Ramos (cell line): Measurements from ENCODE around the gene CFAP161.

Source experiments
- in situ Hi-C: fragments of 300-500 bp; cut with MboI; formaldehyde crosslinking; loops from one replicate; pipeline ENCODE4 v1.14.3; 2022; ENCODE audit warnings: low sequenced_read_pairs; ENCODE audit not compliant: unreplicated experiment

Gene CFAP161

DNA sequence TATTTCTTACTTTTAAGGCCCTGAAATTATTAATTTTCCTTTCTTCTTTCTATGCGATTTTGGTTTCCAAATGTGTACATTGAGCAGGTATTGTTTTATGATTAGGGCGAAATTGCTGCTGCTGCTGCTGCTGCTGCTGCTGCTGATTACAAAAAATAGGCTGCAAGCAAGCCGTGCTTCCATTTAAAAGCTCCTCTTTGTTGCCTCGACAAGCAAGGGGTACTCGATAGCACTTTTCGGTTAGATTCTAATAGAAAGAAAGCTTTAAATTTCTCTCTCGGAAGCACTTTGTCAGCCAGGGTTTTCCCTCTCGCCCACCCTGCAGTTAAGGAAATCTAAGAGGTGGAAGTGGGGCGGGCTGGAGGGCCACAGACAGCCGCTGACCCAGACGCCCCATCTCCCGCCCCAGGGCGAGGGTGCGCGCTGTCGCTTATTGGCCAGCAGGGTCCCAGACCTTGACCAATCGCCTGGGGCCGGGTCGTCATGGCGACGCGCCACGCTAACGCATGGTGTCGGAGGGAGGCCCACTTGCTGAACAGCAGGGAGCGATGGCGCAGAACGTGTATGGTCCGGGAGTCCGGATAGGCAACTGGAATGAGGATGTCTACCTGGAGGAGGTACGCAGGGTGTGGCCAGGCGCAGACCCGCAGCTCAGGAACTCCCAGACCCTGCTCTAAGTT lies at the start of gene CFAP161:
Gene CFAP161, plus strand, starts transcription at position 489 of the 680 bp plus-strand sequence. Its CDS starts 60 bp downstream, at position 549.
- in situ Hi-C loops, result no loop called here

DNA sequence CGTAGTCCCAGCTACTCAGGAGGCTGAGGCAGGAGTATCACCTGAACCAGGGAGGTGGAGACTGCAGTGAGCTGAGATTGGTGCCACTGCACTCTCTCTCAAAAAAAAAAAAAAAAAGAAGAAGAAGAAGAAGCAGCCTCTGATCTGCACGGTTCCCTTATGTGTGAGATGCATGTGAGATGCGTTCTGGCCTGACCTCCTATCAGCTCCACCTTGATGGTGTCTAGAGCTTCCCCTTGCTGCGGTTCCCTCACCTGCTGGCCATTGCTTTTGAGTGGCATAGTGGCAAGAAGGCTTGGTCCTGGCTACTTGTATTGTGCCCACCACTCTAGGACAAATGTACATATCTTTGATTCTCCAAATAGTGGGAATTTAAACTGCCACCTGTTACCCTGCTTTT lies 49.4 kb upstream of the CFAP161 start:
- in situ Hi-C loops, result no loop called here

DNA sequence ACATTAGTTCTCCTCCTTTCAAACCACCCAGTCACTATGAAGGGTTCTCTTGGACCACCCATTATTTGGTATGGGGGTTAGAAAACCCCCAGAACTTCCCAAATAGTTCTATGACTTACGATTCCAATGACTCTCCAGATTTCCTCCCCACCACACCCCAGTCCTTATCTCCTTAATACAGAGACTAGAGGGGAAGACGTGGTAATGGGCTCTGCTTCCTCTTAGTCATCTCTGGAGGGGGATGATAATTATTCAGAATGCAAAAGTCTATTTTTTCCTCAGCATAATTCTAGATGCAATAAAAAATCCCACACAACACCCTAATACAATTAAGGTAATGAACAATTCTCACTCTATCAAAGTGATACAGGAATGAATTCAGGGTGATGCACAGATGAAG lies 48.9 kb upstream of the CFAP161 start:
- in situ Hi-C loops, result no loop called here

GRCh38 chr15:81085898-81086297 lies 48.2 kb upstream of the CFAP161 start:
- in situ Hi-C loops, result no loop called here

DNA sequence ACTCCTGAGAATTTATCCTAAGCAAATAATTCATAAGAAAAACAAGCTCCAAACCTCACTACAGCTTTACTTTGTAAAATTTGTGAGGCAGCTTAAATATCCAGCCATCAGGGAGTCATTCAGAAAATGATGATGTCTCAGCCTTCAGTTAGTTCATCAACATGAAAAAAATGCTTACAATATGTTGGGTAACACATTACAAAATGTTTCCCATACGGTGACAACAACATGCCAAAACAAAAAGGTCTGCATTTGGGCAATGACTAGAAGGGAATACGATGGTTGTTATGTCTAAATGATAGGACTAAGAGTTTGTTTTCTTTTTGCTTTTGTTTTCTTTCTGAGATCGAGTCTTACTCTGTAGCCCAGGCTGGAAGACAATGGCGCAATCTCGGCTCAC lies 47.0 kb upstream of the CFAP161 start:
- in situ Hi-C loops, result no loop called here

- in situ Hi-C loops, result no loop called here
These were observed 46.4 kb upstream of the CFAP161 start for GRCh38 chr15:81087694-81088093.

GRCh38 chr15:81088470-81089013 lies 45.5 kb upstream of the CFAP161 start:
- in situ Hi-C loops, result no loop called here

- in situ Hi-C loops, result no loop called here
These were observed 42.0 kb upstream of the CFAP161 start for GRCh38 chr15:81091889-81092558.

DNA sequence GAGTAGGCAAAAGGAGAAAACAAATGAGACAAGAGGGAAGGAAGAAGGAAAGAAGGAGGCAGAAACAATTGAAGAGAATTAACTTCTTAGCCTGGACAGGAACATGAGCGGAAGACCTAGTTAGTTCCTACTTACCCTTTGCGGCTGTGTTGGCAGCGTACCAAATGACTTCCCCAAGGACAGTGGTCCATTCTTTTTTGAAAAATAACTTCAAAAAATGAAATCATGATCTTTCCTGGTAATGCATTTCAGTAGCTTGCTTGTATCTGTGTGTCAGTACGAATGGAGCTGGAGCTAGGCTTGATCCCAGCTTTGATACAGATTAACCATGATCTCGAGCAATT lies 41.5 kb upstream of the CFAP161 start:
- in situ Hi-C loops, result no loop called here

- in situ Hi-C loops, result no loop called here
These were observed 40.1 kb upstream of the CFAP161 start for GRCh38 chr15:81093961-81094360.

GRCh38 chr15:81095690-81096365 lies 38.2 kb upstream of the CFAP161 start:
- in situ Hi-C loops, result no loop called here

- in situ Hi-C loops, result no loop called here
These were observed 37.7 kb upstream of the CFAP161 start for GRCh38 chr15:81096398-81096797.

GRCh38 chr15:81097116-81097889 lies 36.8 kb upstream of the CFAP161 start:
- in situ Hi-C loops, result no loop called here

DNA sequence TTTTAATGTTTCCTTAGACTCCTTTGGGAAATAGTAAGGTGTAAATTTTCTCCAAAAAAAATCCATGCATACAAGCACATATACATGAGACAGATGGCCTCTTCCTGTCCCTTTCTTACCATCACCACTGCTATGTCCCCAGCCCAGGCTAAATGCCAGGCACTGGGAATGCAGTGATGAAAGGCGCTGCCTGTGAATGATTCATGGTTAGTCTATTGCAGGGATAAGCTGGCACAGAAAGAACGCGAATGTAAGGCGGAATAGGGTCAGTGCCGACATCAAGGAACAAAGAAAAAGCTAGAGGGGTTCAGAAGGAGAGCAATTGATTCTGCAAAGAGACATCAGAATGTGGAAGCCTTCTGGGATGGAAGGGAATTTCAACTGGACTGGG lies 36.2 kb upstream of the CFAP161 start:
- in situ Hi-C loops, result no loop called here

GRCh38 chr15:81098349-81098748 lies 35.7 kb upstream of the CFAP161 start:
- in situ Hi-C loops, result no loop called here

- in situ Hi-C loops, result no loop called here
These were observed 35.0 kb upstream of the CFAP161 start for GRCh38 chr15:81098861-81099651.

DNA sequence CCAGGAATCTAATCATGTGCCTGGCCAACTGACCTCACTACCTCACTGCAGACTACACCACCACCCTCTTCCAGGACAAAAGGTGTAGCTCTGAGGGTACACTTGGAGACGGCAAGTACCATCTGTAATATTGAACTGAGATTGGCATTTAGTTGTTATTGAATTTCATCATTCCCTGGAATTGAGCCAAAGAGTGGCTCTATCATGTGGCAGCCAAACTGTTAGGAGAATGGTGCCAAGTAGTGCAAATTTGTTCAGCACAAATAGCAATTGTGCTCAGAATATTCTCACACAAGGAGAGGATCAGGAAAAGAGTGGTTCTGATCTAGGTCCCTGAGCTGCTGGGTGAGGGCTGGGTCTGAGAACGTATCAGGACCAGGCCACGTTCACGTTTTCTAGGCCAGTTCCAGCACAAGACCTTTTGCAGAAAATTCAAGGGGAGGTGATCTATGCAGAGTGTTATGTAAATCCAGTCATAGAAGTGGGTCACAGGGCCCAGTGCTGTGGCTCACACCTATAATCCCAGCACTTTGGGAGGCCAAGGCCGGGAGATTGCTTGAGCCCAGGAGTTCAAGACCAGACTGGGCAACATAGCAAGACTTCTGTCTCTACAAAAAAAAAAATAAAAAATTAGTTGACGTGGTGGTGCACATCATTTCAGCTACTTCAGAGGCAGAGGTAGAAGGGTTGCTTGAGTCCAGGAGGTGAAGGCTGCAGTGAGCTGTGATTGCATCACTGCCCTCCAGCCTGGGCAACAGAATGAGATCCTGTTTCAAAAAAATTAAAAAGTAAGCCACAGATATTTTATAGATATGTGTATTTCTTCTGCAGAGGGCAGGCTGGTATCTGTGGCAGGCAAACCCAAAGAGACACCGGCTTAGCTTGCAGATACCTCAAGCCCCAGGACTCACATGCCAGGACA lies 31.9 kb upstream of the CFAP161 start:
- in situ Hi-C loops, result loop anchor here (5.0 kb wide), 1 partner anchor 165 kb away; no protein-coding TSS in a partner anchor

DNA sequence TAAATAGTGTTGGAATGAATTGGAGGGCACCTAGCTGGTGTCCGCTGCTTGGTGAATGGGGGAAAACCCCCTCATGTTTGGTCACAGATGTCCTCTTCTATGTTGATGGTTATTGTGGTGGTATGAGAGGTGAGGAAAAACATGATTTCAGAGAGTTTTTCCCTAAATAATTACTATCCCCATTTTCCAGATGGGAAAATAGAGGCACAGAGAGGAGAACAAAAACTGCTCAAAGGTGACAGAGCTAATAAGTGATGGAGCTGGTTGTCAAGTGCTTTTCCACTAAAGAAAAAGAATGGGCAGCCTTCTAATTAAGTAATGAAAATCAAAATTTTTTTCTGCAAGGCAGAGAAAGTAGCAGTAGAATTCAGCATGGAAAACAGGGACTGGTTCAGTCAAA lies 30.2 kb upstream of the CFAP161 start:
- in situ Hi-C loops, result loop anchor here (5.0 kb wide), 1 partner anchor 163 kb away; no protein-coding TSS in a partner anchor

GRCh38 chr15:81105545-81105944 lies 28.5 kb upstream of the CFAP161 start:
- in situ Hi-C loops, result no loop called here
